Osteoblast (primary cell): Measurements from ENCODE around the gene HTRA3. TPM values are rescaled to one million over a fixed set of nuclear protein-coding genes. Genes with fewer than 3 reads are reported as not detected.
A peak's percentile ranks its signal among the peaks of the same experiment; 100 is the strongest.

Experiments used
- DNase-seq: peaks from one replicate; pipeline ENCODE4 v3.0.0; 2011; ENCODE audit warnings: low spot score, mixed read lengths; ENCODE audit not compliant: insufficient read length; ENCODE audit errors: missing footprints
- H2AFZ ChIP-seq: 2 replicates; pipeline ENCODE4 v1.6.0; 2011; ENCODE audit warnings: mild to moderate bottlenecking, low read length
- H3K27ac ChIP-seq: 2 replicates; pipeline ENCODE4 v1.5.1; 2011; ENCODE audit warnings: mild to moderate bottlenecking, low read depth, low read length, moderate library complexity
- H3K27me3 ChIP-seq: 2 replicates; pipeline ENCODE4 v1.6.0; 2012; ENCODE audit warnings: mild to moderate bottlenecking, control low read depth, inconsistent platforms, low read length, moderate library complexity; ENCODE audit not compliant: insufficient read depth
- H3K36me3 ChIP-seq: 2 replicates; pipeline ENCODE4 v1.5.1; 2011; ENCODE audit warnings: mild to moderate bottlenecking, low read length, control low read depth, moderate library complexity; ENCODE audit not compliant: insufficient read depth
- H3K4me1 ChIP-seq: 2 replicates; pipeline ENCODE4 v1.5.1; 2011; ENCODE audit warnings: mild to moderate bottlenecking, low read length, control low read depth, moderate library complexity; ENCODE audit not compliant: insufficient read depth
- H3K4me2 ChIP-seq: 2 replicates; pipeline ENCODE4 v1.6.0; 2011; ENCODE audit warnings: mild to moderate bottlenecking, low read length; ENCODE audit not compliant: insufficient read depth
- H3K4me3 ChIP-seq: fragments of 200-600 bp; sonication (generic); 3 replicates; pipeline ENCODE4 v1.5.1; 2012; ENCODE audit warnings: mild to moderate bottlenecking, low read length, inconsistent platforms; ENCODE audit not compliant: insufficient read depth
- H3K79me2 ChIP-seq: 2 replicates; pipeline ENCODE4 v1.6.0; 2012; ENCODE audit warnings: mild to moderate bottlenecking, low read length, control low read depth, inconsistent platforms; ENCODE audit not compliant: insufficient read depth
- H3K9me3 ChIP-seq: 2 replicates; pipeline ENCODE4 v1.5.1; 2011; ENCODE audit warnings: low read depth, low read length, control low read depth
- H4K20me1 ChIP-seq: 2 replicates; pipeline ENCODE4 v1.6.0; 2012; ENCODE audit warnings: mild to moderate bottlenecking, low read length, control low read depth; ENCODE audit not compliant: insufficient read depth
- total RNA-seq: library from RNA; depleted of rRNA; stranded (reverse); fragments of >200 nt; gene quantifications from 2 replicates; pipeline ENCODE4 v1.2.3, GENCODE V29; 2012
- TF ChIP-seq, protein P1 (sequence below): IDR thresholded peaks from 2 replicates; pipeline ENCODE4 v1.5.1; 2011; ENCODE audit warnings: mild to moderate bottlenecking, low read depth, low read length, moderate library complexity; ENCODE audit errors: extremely low read depth

HTRA3 gene
- total RNA-seq, 1 donor, result 4.0 TPM

DNA sequence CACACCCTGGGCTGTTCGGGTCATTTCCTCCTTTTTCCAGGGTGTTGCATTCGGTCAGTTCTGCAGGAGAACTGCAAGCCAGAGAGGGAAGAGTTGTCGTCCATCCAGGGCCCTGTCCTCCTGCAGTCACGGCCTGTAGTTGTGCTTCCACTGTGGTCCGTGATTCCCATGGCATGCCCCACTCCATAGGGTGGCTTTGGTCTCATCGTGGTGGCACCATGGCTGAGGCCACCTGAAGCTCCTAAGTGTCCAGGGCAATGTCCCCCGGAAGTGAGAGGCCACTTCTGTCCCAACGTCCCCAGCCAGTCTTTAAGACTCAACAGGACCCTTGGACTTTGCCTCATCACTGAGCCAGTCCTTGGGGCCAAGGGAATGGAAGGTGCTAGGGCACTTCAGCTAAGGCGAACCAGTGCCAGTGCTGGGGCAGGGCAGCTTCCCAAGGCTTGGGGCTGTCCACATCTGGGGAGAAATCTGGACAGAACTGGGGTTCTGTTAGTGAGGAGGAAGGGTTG lies 83.7 kb downstream of the HTRA3 start:
- no peaks in the 10 kb centered on the region for H4K20me1 ChIP-seq
- H3K36me3 ChIP-seq, result no peaks in the 10 kb centered on the region
- peak; percentile 38 for DNase-seq
- TF ChIP-seq, protein P1, sequence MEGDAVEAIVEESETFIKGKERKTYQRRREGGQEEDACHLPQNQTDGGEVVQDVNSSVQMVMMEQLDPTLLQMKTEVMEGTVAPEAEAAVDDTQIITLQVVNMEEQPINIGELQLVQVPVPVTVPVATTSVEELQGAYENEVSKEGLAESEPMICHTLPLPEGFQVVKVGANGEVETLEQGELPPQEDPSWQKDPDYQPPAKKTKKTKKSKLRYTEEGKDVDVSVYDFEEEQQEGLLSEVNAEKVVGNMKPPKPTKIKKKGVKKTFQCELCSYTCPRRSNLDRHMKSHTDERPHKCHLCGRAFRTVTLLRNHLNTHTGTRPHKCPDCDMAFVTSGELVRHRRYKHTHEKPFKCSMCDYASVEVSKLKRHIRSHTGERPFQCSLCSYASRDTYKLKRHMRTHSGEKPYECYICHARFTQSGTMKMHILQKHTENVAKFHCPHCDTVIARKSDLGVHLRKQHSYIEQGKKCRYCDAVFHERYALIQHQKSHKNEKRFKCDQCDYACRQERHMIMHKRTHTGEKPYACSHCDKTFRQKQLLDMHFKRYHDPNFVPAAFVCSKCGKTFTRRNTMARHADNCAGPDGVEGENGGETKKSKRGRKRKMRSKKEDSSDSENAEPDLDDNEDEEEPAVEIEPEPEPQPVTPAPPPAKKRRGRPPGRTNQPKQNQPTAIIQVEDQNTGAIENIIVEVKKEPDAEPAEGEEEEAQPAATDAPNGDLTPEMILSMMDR, result no peak
- no peak overlapping the region for H3K4me2 ChIP-seq
- H2AFZ ChIP-seq, result no peak overlapping the region
- peaks cover 3% of the 10 kb centered on the region for H3K4me1 ChIP-seq
- peaks cover 20% of the 10 kb centered on the region for H3K27me3 ChIP-seq
- no peak overlapping the region for H3K27ac ChIP-seq
- no peaks in the 10 kb centered on the region for H3K9me3 ChIP-seq
- no peak overlapping the region for H3K4me3 ChIP-seq
- no peaks in the 10 kb centered on the region for H3K79me2 ChIP-seq

DNA sequence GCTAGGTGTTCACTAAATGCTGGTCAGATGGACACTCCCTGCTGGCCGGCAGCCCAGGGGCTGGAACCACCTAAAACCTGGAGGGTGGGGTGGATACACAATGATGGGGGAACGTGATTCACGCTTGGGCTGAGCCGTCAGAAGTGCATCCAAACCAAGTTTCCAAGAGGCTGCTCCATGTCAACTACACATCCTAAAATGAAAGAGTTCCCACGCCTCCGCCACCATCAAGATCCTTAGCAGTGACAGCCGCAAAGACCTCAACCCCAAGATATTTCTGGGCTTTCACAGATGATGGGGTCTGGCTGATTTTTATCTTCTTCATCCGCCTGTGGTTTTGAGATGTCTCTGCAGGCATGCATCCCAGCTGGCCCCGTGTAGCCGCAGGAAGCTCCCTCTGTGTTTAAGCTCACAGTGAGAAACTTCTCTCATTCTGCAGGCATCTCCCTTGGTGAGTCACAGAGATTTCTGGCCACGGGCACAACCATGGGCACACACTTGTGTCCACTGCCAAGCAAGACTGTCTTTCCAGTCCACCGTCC lies 84.4 kb downstream of the HTRA3 start:
- Histone ChIP-seq H3K36me3 (no peaks in the 10 kb centered on the region), H4K20me1 (no peaks in the 10 kb centered on the region), H3K9me3 (no peaks in the 10 kb centered on the region), H3K4me3 (no peak overlapping the region), H3K4me2 (peak overlapping the region; percentile 30), H3K79me2 (no peaks in the 10 kb centered on the region), H2AFZ (no peak overlapping the region), H3K27ac (no peak overlapping the region), H3K4me1 (peaks cover 3% of the 10 kb centered on the region), H3K27me3 (peaks cover 23% of the 10 kb centered on the region)
- DNase-seq, result peak; percentile 85
- TF ChIP-seq, protein P1, result no peak

DNA sequence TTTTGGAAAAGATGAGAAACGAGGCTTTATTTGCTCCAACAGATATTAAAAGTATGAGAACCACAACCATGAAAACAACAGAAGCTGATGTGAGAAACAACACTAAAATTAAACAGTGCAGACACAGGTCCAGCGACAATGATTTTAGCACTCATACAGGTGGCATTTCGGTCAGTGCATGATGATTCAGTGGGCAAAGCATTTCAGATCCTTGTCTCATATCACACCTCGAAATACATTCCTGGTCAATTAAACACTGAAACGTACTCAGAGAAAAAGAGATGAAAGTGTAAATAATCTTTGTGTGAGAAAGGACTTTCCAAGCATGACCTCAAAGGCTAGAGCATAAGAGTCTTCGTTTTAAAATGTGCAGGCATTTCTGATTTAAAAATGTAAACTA lies 85.8 kb downstream of the HTRA3 start:
- H3K4me1 ChIP-seq, result peaks cover 3% of the 10 kb centered on the region
- no peak overlapping the region for H3K4me2 ChIP-seq
- H4K20me1 ChIP-seq, result no peaks in the 10 kb centered on the region
- H2AFZ ChIP-seq, result no peak overlapping the region
- TF ChIP-seq, protein P1, result no peak
- no peaks in the 10 kb centered on the region for H3K9me3 ChIP-seq
- no peaks in the 10 kb centered on the region for H3K79me2 ChIP-seq
- no peak for DNase-seq
- no peaks in the 10 kb centered on the region for H3K36me3 ChIP-seq
- H3K4me3 ChIP-seq, result no peak overlapping the region
- no peak overlapping the region for H3K27ac ChIP-seq
- H3K27me3 ChIP-seq, result peaks cover 23% of the 10 kb centered on the region

DNA sequence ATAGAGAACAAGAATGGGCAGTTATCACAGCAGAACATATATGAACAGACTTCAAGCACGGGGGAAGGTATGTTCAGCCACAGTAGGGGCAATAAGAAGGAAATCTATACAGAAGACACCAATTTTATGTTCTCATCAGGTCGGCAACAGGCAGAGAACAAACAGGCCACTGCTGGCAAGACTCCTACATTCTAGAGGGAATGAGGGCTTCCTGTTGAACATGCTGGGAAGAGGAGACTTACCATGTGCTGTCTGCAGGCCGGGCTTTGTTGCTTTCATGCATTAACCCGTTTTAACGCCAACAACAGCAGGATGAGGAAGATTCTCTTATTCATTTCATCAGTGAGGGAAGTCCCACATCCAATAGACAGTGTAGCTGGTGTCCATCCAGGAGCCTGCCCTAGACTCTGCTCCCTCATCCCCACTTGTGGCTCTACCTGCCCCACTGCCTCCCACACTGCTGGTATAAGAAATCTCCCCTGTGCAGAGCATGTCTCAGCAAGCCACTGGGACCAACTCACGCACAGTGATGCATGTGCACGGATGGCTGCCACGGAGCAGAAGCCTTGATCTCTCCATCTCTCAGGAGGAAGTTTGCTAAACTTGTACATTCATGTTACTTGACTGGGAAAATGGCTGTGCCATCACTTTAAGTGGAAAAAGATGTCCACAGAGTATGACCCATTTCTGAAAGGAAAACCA lies 86.5 kb downstream of the HTRA3 start:
- Histone ChIP-seq H3K4me2 (no peak overlapping the region), H3K27me3 (peaks cover 23% of the 10 kb centered on the region), H3K4me3 (no peak overlapping the region), H3K27ac (no peak overlapping the region), H3K79me2 (no peaks in the 10 kb centered on the region), H3K9me3 (no peaks in the 10 kb centered on the region), H4K20me1 (no peaks in the 10 kb centered on the region), H2AFZ (no peak overlapping the region), H3K36me3 (no peaks in the 10 kb centered on the region), H3K4me1 (peaks cover 3% of the 10 kb centered on the region)
- peak; percentile 56 for DNase-seq
- TF ChIP-seq, protein P1, result no peak
